Kidney capillary endothelial cell (primary cell): ENCODE measurements around the gene SMARCA5.

Source experiments
- DNase-seq: peaks from one replicate; pipeline ENCODE4 v3.0.0-alpha.2; 2018; ENCODE audit warnings: low spot score

SMARCA5 gene

DNA sequence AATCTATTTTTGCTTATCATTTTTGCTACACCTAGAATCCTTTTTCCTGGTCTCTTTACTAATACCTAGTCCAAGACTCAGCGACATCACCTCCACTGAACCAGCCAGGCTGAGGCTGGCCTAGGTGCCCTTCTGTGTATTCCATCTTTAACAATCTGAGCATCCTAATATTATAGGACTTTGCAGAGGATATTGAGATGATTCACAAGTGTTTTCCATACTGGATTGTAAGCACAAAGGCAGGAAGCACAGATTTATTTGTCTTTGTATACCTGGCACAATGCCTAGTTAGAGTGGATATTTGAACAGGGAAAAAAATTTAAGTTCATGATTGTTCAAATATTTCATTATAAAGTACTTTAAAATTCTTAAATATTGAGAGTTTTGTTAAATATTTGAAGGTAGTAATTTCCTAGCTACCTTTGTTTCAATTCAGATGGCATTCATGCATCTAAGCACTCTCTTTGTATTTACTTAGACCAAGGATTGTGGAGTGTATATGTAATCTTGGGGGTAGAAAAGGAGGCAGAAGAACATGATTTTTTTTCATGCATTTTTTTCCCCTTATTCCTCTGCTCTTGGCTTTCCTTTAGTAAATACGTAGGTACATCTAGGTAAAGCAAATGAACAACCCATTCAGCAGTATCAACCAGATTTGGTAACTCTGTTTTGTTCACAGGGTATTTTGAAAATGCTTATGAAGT lies 18.4 kb downstream of the SMARCA5 start:
- peak; percentile 87 for DNase-seq

DNA sequence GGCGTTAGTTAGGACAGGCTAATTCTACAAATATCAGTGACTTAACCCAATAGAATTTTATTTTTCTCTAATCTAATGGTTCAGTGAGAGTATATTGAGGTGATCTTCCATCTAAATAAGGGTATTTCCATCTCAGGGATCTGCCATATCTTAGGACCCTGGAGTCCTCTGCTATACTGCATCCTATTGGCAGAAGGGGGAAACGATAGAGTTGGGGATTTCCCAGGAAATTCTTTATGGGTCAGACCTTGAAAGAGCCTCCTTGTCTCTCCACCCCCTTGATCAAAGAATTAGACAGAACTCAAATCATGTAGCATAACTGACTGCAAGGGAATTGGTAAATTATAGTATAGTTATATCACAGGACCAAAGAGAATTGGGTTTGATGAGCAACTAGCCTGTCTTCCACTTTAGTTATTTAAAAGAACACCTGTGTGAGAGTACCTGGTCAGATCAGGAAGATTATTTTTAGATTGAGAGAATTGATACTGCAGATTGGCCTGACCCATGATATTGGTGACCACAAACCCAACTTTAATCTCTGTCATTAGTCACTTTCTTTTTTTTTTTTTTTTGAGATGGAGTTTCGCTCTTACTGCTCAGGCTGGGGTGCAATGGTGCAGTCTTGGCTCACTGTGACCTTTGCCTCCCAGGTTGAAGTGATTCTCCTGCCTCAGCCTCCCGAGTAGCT lies 25.6 kb downstream of the SMARCA5 start:
- DNase-seq, result no peak

DNA sequence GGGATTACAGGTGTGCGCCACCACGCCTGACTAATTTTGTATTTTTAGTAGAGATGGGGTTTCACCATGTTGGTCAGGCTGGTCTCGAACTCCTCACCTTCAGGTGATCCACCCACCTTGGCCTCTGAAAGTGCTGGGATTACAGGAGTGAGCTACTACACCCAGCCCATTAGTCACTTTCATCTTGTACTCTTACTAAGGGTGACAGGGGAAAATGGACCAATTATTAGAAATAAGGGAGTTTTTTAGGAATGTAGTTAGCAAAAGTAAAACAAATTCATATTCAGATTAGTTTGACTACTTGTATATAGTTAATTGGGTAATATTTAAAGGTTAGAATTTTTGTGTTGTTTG lies 26.1 kb downstream of the SMARCA5 start:
- DNase-seq, result no peak

DNA sequence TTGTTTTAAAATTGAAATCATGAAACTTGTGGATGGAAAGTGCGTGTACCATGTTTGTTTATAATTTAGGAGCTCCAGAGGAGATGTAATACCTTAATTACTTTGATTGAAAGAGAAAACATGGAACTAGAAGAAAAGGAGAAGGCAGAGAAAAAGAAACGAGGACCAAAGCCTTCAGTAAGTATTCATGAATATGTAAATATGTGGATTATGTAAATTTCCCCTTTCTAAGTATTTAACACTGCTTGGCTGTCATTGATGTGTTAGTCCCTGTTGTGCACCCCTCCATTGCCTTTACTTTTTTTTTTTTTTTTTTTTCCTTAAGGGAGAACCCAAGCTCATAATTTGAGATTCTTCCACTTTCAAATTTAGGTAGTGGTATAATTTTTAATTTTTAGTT lies 36.4 kb downstream of the SMARCA5 start:
- DNase-seq, result no peak

DNA sequence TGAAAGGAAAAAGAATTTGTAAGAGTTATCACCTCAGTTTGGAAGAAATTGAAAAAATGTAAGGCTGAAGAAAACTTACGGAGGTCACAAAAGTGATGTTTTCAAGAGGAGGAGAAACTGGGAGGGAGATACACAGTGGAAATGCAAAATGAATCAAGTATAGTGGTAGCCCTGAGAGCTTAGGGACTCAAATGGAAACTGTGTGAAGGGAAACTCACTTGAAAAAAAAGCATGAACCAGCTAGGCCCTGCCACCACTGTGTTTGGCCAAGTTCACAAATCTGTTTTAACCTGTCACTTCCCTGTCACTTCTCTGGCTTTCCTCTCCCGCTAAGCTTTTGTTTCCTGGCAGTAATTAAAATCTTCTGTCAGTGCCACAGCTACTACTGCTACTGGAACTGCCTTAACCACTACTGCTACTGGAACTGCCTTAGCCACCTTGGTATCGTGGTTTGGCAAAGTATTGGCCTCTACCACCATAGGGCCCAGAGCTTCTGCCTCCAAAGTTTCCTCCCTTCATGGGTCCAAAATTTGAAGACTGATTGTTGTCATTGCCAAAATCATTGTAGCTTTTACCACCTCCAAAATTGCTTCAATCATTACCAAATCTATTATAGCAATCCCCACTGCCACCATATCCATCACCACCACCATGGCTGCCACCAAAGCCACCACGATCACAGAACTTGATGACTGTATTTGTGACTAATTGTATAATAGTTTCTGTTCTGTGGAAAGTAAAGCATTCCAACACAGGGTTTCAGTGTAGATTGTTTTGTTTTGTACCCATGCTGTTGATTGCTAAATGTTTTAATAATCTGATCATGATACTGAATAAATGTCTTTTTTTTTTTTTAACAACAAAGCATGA lies 41.5 kb downstream of the SMARCA5 start:
- DNase-seq, result no peak

DNA sequence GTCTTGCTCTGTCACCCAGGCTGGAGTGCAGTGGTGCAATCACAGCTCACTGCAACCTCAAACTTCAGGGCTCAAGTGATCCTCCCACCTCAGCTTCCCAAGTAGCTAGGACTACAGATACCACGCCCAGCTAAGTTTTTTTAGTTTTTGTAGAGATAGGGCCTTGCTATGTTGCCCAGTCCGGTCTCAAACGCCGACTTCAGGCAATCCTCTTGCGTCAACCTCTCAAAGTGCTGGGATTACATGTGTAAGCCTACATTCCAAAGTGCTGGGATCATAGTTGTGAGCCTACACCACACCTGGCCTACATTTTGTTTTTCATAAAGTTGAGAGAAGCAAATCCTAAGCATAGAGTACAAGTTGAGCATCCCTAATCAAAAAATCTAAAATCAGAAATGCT lies 42.2 kb downstream of the SMARCA5 start:
- no peak for DNase-seq

DNA sequence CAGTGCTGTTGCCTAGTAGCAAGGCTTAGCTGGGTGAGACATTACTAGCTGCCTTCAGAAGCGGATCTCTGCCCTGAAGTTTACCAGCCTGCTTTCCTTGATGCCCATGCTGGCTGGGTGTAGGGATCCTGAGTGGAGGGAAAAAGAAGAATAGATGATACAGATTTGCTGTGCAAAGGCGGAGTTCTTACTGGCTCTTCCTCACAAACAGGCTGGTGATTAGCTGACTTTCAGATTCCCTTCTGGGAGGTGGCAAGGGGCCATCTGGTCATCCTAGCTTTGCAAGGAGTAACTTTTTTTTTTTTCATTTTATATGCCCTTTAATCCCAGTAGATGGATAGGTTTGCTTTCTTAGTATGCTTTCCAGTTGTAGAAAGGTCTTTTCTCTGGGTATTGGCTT lies 44.8 kb downstream of the SMARCA5 start:
- DNase-seq, result no peak

DNA sequence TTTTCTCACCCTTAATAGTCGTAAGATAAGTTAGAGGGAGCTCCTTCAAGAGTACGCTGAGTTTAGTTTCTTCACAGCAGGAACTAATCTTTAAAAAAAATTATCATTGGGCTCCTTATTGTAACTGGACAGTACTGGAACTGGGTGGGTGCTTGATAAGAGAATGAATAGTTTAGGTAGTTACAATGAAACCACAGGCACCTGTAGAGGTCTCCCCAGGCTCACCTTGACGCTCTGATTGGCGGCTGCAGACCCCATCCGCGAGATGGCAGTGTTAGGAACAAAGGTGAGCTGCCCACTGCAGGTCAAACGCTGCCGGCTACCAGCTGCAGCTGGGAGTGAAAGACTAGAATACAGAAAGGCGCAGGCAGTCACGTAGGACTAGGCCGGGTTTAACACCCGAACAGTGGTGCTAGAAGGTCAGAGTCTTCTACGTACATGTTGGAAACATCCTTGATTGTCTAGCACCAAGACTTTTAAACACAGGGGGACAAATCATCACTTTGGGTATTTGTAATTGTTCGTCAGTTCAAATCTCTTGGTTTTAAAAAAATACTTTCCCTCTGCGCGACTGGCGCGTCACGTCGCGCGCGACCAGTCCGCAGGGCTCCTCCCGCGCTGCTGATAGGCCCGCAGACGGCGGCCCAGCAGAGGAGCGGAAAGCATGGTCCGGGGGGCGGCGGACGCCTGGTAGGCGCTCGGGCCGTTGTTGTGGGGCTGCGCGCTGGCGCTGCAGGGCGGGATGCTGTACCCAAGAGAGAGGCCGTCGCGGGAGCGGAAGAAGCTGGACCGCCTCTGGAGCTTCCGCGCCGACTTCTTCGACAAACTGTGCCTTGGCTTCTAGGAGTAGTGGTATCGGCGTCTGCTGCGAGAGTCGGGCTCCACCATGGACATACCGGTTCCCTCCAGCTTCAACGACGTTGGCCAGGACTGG lies 45.6 kb downstream of the SMARCA5 start:
- peak; percentile 55 for DNase-seq

DNA sequence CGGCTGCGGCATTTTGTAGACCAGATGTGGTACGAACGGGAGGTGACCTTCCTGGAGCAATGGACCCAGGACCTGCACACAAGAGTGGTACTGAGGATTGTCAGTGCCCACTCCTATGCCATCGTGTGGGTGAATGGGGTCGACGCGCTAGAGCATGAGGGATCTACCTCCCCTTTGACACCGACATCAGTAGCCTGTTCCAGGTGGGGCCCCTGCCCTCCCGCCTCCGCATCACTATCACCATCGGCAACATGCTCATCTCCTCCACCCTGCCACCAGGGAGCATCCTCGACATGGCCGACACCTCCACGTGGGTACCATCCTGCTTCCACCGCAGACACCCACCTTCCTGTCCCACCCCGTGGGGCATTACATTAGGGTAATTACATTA lies 46.2 kb downstream of the SMARCA5 start:
- no peak for DNase-seq

DNA sequence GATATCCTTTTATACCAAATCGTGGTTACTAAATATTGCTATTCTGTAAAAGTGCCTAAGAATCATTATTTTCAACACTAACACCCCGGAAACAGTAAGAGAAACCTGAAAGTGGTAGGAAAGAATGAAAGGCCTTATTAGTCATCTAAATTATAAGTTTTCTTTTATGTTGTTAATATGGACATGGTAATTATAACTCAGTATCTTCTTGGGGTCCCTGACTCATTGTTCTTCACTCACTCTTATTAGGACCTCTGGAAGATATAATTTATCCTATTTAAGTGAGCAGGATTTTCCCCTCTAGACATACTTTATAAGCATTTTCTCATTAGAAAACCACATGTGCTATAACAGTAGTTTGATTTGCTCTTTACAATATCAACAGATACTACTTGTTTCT lies 51.0 kb downstream of the SMARCA5 start:
- DNase-seq, result no peak

DNA sequence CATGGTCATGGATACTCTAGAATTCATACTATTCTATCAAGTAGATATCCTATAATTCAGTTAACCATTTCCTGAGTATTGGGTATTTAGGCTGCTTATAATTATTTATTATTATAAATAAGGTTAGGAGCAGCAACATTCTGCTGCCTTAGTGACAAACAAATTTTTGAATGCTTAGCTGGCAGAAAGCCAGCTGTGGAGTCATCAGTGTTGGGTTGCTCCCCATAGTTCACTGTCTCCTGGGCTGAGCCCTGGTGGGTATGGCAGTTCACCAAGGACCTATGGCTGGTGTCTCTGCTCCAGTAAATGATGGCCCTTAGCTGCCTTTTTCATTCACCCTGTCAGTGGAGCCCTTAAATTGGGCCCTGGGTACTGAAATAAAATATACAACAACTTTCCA lies 61.8 kb downstream of the SMARCA5 start:
- DNase-seq, result no peak

DNA sequence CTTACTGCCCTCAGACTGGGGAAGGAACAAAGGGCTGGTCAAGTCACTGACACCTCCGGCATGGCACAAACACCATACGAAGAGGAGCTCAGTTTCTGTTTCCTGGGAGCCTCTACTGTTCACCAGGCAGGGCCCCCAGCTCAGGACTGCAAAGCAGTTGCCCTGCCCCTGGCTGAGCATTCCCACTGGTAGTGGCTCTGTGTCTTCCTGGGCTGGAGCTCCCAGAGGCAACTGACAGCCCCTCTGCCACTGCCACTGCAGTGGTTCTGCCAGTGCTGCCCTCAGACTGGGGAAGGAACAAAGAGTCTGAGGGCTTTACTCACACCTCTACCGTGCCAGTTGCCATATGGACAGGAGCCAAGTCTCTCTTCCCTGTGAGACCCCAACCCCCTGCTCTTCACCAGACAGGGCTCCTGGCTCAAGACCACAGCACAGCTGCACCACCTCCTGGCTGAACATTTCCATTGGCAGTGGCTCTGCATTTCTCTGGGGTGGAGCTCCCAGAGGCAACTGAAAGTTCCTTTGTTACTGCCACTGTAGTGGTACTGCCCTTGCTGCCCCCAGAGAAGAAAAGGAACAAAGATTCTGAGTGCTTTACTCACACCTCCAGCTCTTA lies 67.9 kb downstream of the SMARCA5 start:
- DNase-seq, result no peak

DNA sequence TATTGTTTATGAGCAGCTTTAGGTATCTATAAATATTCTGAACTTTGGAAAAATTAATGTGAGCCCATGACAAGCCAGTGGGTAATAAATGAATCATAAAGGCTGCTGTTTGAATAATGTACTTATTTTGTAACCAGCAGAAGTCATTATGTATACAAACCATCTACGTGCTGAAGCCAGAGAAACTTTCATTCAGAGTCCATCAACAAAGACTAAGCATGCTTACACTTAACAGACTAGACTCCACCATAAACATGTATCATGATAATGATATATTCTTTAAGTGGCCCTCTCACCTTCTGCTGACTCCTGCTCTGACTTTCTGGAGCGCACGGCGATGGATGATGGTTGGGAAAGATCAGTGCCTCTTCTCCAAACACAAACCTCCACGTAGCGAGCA lies 72.0 kb downstream of the SMARCA5 start:
- no peak for DNase-seq

DNA sequence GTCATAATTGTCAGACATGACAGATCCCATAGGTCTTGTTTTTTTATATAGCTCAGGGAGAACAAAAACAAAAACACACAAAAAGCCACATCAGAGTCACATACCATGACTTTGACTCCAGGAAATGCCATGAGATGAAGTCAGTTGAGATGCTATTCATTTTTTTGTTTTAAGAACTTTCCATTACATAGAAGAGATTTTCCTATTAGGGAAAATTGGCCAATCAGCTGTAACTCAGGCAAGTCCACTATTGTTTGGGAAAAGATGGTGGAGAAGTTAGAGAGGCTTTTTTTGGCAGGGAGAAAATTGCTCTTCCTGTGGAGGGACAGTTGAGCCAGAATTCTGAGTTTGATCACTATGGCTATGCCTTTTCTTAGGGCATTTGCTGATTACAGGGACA lies 72.6 kb downstream of the SMARCA5 start:
- peak; percentile 83 for DNase-seq

DNA sequence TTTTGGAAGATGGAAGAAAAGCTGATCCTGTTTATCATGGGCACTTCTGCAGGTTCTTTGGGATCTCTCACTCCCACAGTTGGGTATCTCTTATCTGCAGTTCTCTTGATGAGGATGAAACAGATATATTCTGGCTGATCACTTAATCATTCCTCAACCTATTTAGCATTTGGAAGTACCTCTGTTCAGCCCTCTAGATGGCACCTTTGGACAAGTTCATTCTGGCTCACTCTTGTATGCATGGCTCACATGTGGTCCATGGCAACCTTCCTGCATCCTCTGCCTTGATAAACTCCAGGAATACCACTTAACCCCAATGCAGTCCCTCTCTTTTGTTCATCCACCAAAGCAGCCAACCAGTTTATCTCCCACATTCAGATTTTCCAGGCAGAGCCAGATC lies 74.2 kb downstream of the SMARCA5 start:
- DNase-seq, result no peak

DNA sequence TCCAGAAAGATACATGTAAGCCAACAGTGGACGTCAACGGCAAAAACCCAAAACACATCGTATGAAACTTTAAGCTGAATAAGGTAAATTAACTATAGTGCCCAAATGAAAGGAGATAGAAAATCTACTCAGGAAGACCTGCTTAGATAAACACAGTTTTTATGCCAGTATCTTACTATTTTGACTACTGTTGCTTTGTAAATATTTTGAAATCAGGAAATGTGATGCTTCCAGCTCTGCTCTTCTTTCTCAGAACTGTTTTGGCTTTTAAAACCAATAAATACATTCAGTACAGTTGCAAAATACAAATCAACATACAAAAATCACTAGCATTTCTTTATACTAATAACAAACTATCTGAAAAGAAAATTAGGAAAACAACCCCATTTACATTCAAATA lies 83.8 kb downstream of the SMARCA5 start:
- DNase-seq, result no peak

DNA sequence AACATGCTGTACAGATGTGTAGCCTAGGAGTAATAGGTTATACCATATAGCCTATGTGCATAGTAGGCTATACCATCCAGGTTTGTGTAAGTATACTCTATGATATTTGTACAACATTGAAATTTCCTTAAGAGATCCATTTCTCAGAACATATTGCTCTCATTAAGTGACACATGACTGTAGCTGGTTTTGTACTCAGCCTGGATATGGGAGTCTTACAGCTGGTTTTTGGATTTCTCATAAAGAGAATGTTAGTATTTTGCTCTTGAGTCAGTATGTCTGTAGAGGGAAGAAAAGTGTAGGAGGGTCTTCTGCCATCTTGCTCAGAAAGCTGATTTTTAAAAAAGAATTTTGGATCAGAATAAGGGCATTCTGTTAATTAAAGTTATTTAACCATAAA lies 85.3 kb downstream of the SMARCA5 start:
- no peak for DNase-seq

DNA sequence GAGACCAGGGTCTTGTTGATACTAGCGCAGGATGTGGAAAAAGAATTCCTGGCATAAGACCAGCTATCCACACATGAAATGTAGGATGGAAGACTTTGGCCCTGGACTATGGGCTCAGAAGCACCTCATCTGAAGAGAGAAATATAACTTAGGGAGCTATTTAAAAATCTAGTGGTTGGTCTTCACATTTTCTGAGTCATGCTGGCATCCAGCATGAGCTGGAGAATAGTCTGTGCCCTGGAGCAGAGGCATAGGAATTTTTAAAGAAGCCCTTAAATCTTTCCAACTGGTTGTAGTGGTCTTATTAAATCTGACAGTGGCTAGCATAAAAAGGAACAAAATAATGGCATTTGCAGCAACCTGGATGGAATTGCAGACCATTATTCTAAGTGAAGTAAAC lies 86.3 kb downstream of the SMARCA5 start:
- DNase-seq, result no peak

DNA sequence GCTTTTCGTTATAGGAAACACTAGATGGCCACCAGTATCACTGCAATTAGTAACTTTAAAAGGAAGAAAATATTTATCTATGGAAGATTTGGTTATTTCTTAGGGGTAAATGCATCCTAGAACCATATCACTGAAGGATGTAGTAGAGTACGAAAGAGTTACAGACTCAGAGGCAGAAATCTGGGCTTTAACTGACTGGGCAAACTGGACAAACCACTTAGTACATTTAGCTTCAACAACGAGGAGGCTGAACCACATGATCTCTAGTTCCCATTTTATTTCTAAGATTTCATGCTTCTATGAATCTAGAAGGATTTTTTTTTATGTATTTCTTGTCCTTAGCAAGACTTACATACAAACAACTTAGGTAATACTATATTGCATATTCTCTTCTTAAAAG lies 93.0 kb downstream of the SMARCA5 start:
- no peak for DNase-seq
